K562 (cell line): ENCODE results near the gene ZNF768. TPM values are rescaled to one million over a fixed set of nuclear protein-coding genes. Genes with fewer than 3 reads are reported as not detected.

ENCODE experiments used
- CBX3 ChIP-seq, 2 experiments: IDR thresholded peaks; 1 replicate in 1 of 2; 2 replicates in 1 of 2; pipeline ENCODE4 v1.6.1; 2012; ENCODE audit warnings: inconsistent platforms in 2 of 2, low read length in 2 of 2, borderline replicate concordance in 1 of 2, control low read depth in 1 of 2
- CC2D1A ChIP-seq: fragments of 450-650 bp; IDR thresholded peaks from 2 replicates; pipeline ENCODE4 v1.6.1; 2017; ENCODE audit warnings: mild to moderate bottlenecking
- CCNT2 ChIP-seq: IDR thresholded peaks from 2 replicates; pipeline ENCODE4 v1.6.1; 2011; ENCODE audit warnings: borderline replicate concordance, low read depth, mild to moderate bottlenecking, moderate library complexity, mixed read lengths, low read length; ENCODE audit not compliant: insufficient read length; ENCODE audit errors: extremely low read depth
- CREBBP ChIP-seq: IDR thresholded peaks from one replicate; pipeline ENCODE4 v1.6.1; 2012; ENCODE audit warnings: low read depth, mild to moderate bottlenecking, control low read depth, inconsistent platforms, low read length
- DDX20 ChIP-seq: fragments of 450-650 bp; IDR thresholded peaks from 2 replicates; pipeline ENCODE4 v1.6.1; 2016; ENCODE audit warnings: missing genetic modification characterization, low read depth, mild to moderate bottlenecking, missing compliant biosample characterization, moderate library complexity
- ESRRA ChIP-seq: fragments of 450-650 bp; IDR thresholded peaks from 2 replicates; pipeline ENCODE4 v1.6.1; 2014; ENCODE audit warnings: low read depth, mild to moderate bottlenecking, moderate library complexity, borderline replicate concordance
- EZH2 ChIP-seq: IDR thresholded peaks from 2 replicates; pipeline ENCODE4 v1.6.1; 2012; ENCODE audit warnings: low read depth, mild to moderate bottlenecking, inconsistent platforms, low read length, borderline replicate concordance
- FOXA1 ChIP-seq: fragments of 450-650 bp; IDR thresholded peaks from 2 replicates; pipeline ENCODE4 v1.6.1; 2016; ENCODE audit warnings: mild to moderate bottlenecking, borderline replicate concordance
- KAT8 ChIP-seq: fragments of 450-650 bp; IDR thresholded peaks from 2 replicates; pipeline ENCODE4 v1.6.1; 2016; ENCODE audit warnings: low read depth, mild to moderate bottlenecking
- L3MBTL2 ChIP-seq: fragments of 450-650 bp; IDR thresholded peaks from 2 replicates; pipeline ENCODE4 v1.6.1; 2016; ENCODE audit warnings: mild to moderate bottlenecking, moderate library complexity
- LEF1 ChIP-seq: fragments of 450-650 bp; IDR thresholded peaks from 2 replicates; pipeline ENCODE4 v1.6.1; 2016; ENCODE audit warnings: mild to moderate bottlenecking
- MAFK ChIP-seq: IDR thresholded peaks from 2 replicates; pipeline ENCODE4 v1.6.1; 2011; ENCODE audit warnings: low read length, improper control_type of control experiment
- MCM3 ChIP-seq: fragments of 450-650 bp; IDR thresholded peaks from 2 replicates; pipeline ENCODE4 v1.6.1; 2016
- RBBP5 ChIP-seq: fragments of 200-600 bp; sonication (generic); IDR thresholded peaks from 2 replicates; pipeline ENCODE4 v1.6.1; 2012; ENCODE audit warnings: borderline replicate concordance, mild to moderate bottlenecking, low read length, control low read depth, inconsistent platforms; ENCODE audit not compliant: insufficient read depth, poor library complexity, severe bottlenecking
- RBM15 ChIP-seq: fragments of 200-400 bp; formaldehyde crosslinking; IDR thresholded peaks from 2 replicates; pipeline ENCODE4 v1.6.1; 2018; ENCODE audit warnings: mild to moderate bottlenecking, low read length, moderate library complexity; ENCODE audit not compliant: insufficient read depth
- SMARCA5 ChIP-seq: fragments of 450-650 bp; IDR thresholded peaks from 2 replicates; pipeline ENCODE4 v1.6.1; 2016
- WHSC1 ChIP-seq: IDR thresholded peaks from one replicate; pipeline ENCODE4 v1.6.1; 2012; ENCODE audit warnings: low read length, control low read depth, inconsistent platforms
- polyA plus RNA-seq, 8 experiments: library from polyadenylated mRNA; depleted of rRNA in 4 of 8; stranded (reverse) in 5 of 8; unstranded in 3 of 8; fragments of >200 nt; fragmentation: Nextera tagmentation in 2 of 8; fragmentation: Illumina TruSeq in 1 of 8; extraction: Ambion mirVana in 2 of 8; extraction: Trizol in 1 of 8; gene quantifications; 2 replicates each; pipeline versions ENCODE4 v1.2.1 to v1.2.3, GENCODE V29; 2011 to 2014; ENCODE audit warnings: inconsistent platforms in 1 of 8, missing spikeins in 1 of 8
- total RNA-seq, 7 experiments: library from RNA; depleted of rRNA in 6 of 7; stranded (reverse); fragments of >200 nt in 6 of 7; fragmentation: Illumina TruSeq in 2 of 7; extraction: Trizol in 2 of 7; gene quantifications; 2 replicates each; pipeline versions ENCODE4 v1.2.1 to v1.2.3, GENCODE V29; 2011 to 2021; ENCODE audit warnings: low replicate concordance in 1 of 7
- TF ChIP-seq, protein P1 (sequence below): IDR thresholded peaks from 3 replicates; pipeline ENCODE4 v1.6.1; 2011; ENCODE audit warnings: borderline replicate concordance, mild to moderate bottlenecking; ENCODE audit not compliant: insufficient read length, insufficient read depth
- TF ChIP-seq, protein P2 (sequence below), 3 experiments: fragments of 200-800 bp in 1 of 3; fragments of 250-450 bp in 1 of 3; fragments of 450-650 bp in 1 of 3; sonication (Bioruptor Pico) in 1 of 3; sonication (Bioruptor generic) in 1 of 3; formaldehyde crosslinking in 1 of 3; IDR thresholded peaks; 2 replicates each; pipeline versions ENCODE4 v1.6.1 to v1.8.0; 2016 to 2022; ENCODE audit warnings: mild to moderate bottlenecking in 2 of 3, missing genetic modification characterization in 2 of 3, missing compliant biosample characterization in 1 of 3, moderate library complexity in 1 of 3
- TF ChIP-seq, protein P3 (sequence below): fragments of 450-650 bp; conservative IDR thresholded peaks from 2 replicates; pipeline ENCODE4 v1.6.1; 2016; ENCODE audit warnings: missing genetic modification characterization, low read depth, mild to moderate bottlenecking, control low read depth, missing compliant biosample characterization

Gene ZNF768
- total and polyA plus RNA-seq, 9 of the 15 experiments (the other 6 are each of a cell fraction or from before 2014, with no cell fraction given): 0.13 to 50.7 (median 26.9) TPM

DNA sequence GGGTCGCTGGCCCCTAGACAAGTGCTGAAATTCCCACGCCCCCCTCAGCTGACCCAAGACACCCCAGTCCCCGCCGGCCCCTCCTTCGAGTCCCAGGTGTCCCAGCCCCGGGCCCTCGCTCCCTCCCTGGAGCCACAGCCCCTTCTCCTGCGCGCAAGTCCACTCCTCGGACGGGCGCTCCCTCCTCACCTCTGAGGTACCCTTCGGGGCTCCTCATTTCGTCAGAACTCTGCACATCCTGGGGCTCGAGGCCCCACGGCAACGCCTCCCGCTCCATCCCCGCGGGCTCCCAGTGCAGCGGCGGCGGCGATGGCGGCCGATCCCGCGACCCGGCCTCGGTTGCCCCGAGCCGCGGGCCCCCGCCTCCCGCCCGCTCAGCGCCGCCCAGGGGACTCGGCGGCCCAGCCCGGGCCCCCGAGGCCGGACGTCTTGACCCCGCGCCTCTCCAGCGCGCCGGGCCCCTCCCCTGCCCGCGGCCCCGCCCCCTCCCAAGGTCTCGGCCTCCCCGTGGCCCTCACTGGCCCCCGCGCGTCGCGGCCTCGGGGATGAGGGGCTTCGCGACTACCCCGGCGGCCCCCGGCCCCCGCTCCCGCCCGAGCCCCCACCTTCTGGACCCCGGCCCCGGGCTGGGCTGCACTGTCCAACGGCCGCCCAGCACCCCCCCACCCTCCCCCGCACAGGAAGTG is at the start of gene ZNF768 (continued):
- TF ChIP-seq, protein P1, sequence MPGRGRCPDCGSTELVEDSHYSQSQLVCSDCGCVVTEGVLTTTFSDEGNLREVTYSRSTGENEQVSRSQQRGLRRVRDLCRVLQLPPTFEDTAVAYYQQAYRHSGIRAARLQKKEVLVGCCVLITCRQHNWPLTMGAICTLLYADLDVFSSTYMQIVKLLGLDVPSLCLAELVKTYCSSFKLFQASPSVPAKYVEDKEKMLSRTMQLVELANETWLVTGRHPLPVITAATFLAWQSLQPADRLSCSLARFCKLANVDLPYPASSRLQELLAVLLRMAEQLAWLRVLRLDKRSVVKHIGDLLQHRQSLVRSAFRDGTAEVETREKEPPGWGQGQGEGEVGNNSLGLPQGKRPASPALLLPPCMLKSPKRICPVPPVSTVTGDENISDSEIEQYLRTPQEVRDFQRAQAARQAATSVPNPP: no peak
- TF ChIP-seq L3MBTL2 (peak; percentile 29; the same call in 1 of the 2 replicates), SMARCA5 (no peak), ESRRA (no peak), RBBP5 (peak; percentile 77), KAT8 (no peak), CCNT2 (peak; percentile 39), DDX20 (tag) (no peak), MAFK (no peak), RBM15 (no peak), LEF1 (no peak), FOXA1 (no peak), MCM3 (no peak), EZH2 (no peak), CC2D1A (no peak), WHSC1 (no peak), CREBBP (no peak), CBX3 (IDR thresholded peaks at IDR 0.05; ENCODE audit: borderline replicate concordance in 1 of 2, low read length in 2 of 2) (no peak)
- TF ChIP-seq, protein P2, sequence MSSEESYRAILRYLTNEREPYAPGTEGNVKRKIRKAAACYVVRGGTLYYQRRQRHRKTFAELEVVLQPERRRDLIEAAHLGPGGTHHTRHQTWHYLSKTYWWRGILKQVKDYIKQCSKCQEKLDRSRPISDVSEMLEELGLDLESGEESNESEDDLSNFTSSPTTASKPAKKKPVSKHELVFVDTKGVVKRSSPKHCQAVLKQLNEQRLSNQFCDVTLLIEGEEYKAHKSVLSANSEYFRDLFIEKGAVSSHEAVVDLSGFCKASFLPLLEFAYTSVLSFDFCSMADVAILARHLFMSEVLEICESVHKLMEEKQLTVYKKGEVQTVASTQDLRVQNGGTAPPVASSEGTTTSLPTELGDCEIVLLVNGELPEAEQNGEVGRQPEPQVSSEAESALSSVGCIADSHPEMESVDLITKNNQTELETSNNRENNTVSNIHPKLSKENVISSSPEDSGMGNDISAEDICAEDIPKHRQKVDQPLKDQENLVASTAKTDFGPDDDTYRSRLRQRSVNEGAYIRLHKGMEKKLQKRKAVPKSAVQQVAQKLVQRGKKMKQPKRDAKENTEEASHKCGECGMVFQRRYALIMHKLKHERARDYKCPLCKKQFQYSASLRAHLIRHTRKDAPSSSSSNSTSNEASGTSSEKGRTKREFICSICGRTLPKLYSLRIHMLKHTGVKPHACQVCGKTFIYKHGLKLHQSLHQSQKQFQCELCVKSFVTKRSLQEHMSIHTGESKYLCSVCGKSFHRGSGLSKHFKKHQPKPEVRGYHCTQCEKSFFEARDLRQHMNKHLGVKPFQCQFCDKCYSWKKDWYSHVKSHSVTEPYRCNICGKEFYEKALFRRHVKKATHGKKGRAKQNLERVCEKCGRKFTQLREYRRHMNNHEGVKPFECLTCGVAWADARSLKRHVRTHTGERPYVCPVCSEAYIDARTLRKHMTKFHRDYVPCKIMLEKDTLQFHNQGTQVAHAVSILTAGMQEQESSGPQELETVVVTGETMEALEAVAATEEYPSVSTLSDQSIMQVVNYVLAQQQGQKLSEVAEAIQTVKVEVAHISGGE (CRISPR knock-in tag; IDR thresholded peaks at IDR 0.05): peak in 1 of 3 experiments; percentile 65; a peak in 1 of 6 replicates
- TF ChIP-seq, protein P3, sequence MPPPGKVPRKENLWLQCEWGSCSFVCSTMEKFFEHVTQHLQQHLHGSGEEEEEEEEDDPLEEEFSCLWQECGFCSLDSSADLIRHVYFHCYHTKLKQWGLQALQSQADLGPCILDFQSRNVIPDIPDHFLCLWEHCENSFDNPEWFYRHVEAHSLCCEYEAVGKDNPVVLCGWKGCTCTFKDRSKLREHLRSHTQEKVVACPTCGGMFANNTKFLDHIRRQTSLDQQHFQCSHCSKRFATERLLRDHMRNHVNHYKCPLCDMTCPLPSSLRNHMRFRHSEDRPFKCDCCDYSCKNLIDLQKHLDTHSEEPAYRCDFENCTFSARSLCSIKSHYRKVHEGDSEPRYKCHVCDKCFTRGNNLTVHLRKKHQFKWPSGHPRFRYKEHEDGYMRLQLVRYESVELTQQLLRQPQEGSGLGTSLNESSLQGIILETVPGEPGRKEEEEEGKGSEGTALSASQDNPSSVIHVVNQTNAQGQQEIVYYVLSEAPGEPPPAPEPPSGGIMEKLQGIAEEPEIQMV: no peak
